Amygdala (tissue), 56 donors: ENCODE data around the gene RAI2.

Source experiments
- DNase-seq, 56 donors: peaks; one replicate each; lab custom pipeline; 2025; lab: John Stamatoyannopoulos, UW

The RAI2 gene

GRCh38 chrX:17830211-17830610 lies 30.9 kb downstream of the RAI2 start:
- DNase-seq, result no peak

GRCh38 chrX:17829566-17829965 lies 31.5 kb downstream of the RAI2 start:
- no peak for DNase-seq

GRCh38 chrX:17828171-17828570 lies 32.9 kb downstream of the RAI2 start:
- peak in 6 of 56 donors; percentile 0 to 8 (median 3) for DNase-seq

- DNase-seq, result no peak
Measured at GRCh38 chrX:17826609-17827496, 34.2 kb downstream of the RAI2 start.

GRCh38 chrX:17824980-17825379 lies 36.1 kb downstream of the RAI2 start:
- DNase-seq, result no peak

- no peak for DNase-seq
Measured at GRCh38 chrX:17822351-17822750, 38.7 kb downstream of the RAI2 start.

GRCh38 chrX:17820100-17820499 lies 41.0 kb downstream of the RAI2 start:
- DNase-seq, result no peak

GRCh38 chrX:17818726-17819125 lies 42.4 kb downstream of the RAI2 start:
- no peak for DNase-seq

- no peak for DNase-seq
Measured at GRCh38 chrX:17817251-17817650, 43.8 kb downstream of the RAI2 start.

- no peak for DNase-seq
Measured at GRCh38 chrX:17814557-17814956, 46.5 kb downstream of the RAI2 start.

GRCh38 chrX:17814059-17814458 lies 47.0 kb downstream of the RAI2 start:
- DNase-seq, result no peak

GRCh38 chrX:17813277-17813676 lies 47.8 kb downstream of the RAI2 start:
- DNase-seq, result no peak

- peak in 1 of 56 donors; percentile 4 for DNase-seq
Measured at GRCh38 chrX:17812763-17813162, 48.3 kb downstream of the RAI2 start.

- no peak for DNase-seq
Measured at GRCh38 chrX:17809984-17810383, 51.1 kb downstream of the RAI2 start.

GRCh38 chrX:17809273-17809672 lies 51.8 kb downstream of the RAI2 start:
- no peak for DNase-seq

GRCh38 chrX:17805120-17805519 lies 56.0 kb downstream of the RAI2 start:
- no peak for DNase-seq

- DNase-seq, result no peak
Measured at GRCh38 chrX:17803449-17803848, 57.6 kb downstream of the RAI2 start.

GRCh38 chrX:17802756-17803155 lies 58.3 kb downstream of the RAI2 start:
- DNase-seq, result no peak

GRCh38 chrX:17801431-17801830 lies 59.7 kb downstream of the RAI2 start:
- no peak for DNase-seq

GRCh38 chrX:17798921-17799320 lies 62.2 kb downstream of the RAI2 start:
- no peak for DNase-seq

- peak in 8 of 56 donors; percentile 0 to 31 (median 4) for DNase-seq
Measured at GRCh38 chrX:17792826-17793225, 68.3 kb downstream of the RAI2 start.

- DNase-seq, result no peak
Measured at GRCh38 chrX:17788956-17789562, 72.0 kb downstream of the RAI2 start.
